Upper lobe of right lung (tissue), 1 donor: ENCODE results near the gene IRAK2. TPM values are rescaled to one million over a fixed set of nuclear protein-coding genes. Genes with fewer than 3 reads are reported as not detected.
"Not testable (repeated sequence)": the region's sequence is repeated elsewhere in the genome, so short reads cannot be mapped to it uniquely, and the experiment has no call there.

ENCODE experiments used
- ATAC-seq: fragments of 200-7000 bp; cut with Tn5 transposase; one replicate; pipeline ENCODE4 v1.9.1; 2020; ENCODE audit warnings: mild to moderate bottlenecking, moderate library complexity
- DNase-seq: peaks from one replicate; pipeline ENCODE4 v3.0.0-alpha.2; 2020
- H3K27ac ChIP-seq: fragments of 200-600 bp; one replicate; pipeline ENCODE4 v1.8.0; 2022
- H3K27me3 ChIP-seq: fragments of 200-600 bp; one replicate; pipeline ENCODE4 v1.8.0; 2022; ENCODE audit warnings: mild to moderate bottlenecking
- H3K36me3 ChIP-seq: fragments of 200-600 bp; one replicate; pipeline ENCODE4 v1.8.0; 2022
- H3K4me1 ChIP-seq: fragments of 200-600 bp; one replicate; pipeline ENCODE4 v1.8.0; 2022
- H3K4me3 ChIP-seq: fragments of 200-600 bp; one replicate; pipeline ENCODE4 v1.8.0; 2022; ENCODE audit warnings: mild to moderate bottlenecking
- H3K9me3 ChIP-seq: fragments of 200-600 bp; one replicate; pipeline ENCODE4 v1.8.0; 2022
- intact Hi-C: fragments of 100-400 bp; cut with DNase I; formaldehyde crosslinking; loops from one replicate; pipeline ENCODE4 v1.11.0; 2022
- total RNA-seq: library from RNA; stranded (reverse); fragmentation: NEBNext Ultra II Directional; extraction: Animal tissue kit (Norgen Biotek cat#: 25700); gene quantifications from one replicate; pipeline ENCODE4 v1.2.1, GENCODE V29; 2021
- TF ChIP-seq, protein P1 (sequence below): fragments of 200-600 bp; IDR thresholded peaks from one replicate; pipeline ENCODE4 v1.8.0; 2022; ENCODE audit warnings: antibody characterized with exemption
- donor health status: DM: no; HTN: yes; CAD: no; lungs with severe emphysema.

Gene IRAK2
- total RNA-seq, 1 donor from 2014 or later = 5.2 TPM

DNA sequence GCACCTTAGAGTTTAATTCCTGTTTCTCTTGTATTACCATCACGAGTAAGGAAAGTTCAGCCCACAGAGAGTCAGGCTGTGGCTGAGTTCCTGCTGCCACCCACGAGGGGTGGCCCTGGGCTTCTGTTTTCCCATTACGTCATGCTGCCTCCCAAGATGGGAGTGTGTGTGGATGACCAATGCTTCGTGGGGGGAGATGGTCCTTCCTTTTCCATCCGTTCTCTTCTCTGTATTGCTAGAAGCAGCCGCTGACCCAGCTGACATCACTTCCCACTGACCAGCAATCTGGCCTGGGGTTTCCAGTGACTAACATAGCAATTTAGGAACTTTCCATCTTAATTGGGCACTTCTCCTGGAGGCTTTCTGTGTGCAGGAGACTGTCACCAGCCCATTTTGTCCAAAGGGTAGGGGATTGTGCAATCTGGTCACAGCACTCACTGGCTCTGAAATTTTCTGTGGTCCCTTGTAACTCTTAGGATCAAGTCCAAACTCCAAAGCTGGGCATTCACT lies 9.3 kb downstream of the IRAK2 start:
- intact Hi-C loops = no loop called here
- TF ChIP-seq, protein P1, sequence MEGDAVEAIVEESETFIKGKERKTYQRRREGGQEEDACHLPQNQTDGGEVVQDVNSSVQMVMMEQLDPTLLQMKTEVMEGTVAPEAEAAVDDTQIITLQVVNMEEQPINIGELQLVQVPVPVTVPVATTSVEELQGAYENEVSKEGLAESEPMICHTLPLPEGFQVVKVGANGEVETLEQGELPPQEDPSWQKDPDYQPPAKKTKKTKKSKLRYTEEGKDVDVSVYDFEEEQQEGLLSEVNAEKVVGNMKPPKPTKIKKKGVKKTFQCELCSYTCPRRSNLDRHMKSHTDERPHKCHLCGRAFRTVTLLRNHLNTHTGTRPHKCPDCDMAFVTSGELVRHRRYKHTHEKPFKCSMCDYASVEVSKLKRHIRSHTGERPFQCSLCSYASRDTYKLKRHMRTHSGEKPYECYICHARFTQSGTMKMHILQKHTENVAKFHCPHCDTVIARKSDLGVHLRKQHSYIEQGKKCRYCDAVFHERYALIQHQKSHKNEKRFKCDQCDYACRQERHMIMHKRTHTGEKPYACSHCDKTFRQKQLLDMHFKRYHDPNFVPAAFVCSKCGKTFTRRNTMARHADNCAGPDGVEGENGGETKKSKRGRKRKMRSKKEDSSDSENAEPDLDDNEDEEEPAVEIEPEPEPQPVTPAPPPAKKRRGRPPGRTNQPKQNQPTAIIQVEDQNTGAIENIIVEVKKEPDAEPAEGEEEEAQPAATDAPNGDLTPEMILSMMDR = no peak
- peaks cover 17% of the 10 kb centered on the region for H3K4me1 ChIP-seq
- no peaks in the 10 kb centered on the region for H3K36me3 ChIP-seq
- H3K27me3 ChIP-seq = no peaks in the 10 kb centered on the region
- peak; percentile 79 for DNase-seq
- peak overlapping the region; percentile 78 for H3K27ac ChIP-seq
- no peaks in the 10 kb centered on the region for H3K9me3 ChIP-seq
- peak; percentile 96 for ATAC-seq
- no peak overlapping the region for H3K4me3 ChIP-seq

DNA sequence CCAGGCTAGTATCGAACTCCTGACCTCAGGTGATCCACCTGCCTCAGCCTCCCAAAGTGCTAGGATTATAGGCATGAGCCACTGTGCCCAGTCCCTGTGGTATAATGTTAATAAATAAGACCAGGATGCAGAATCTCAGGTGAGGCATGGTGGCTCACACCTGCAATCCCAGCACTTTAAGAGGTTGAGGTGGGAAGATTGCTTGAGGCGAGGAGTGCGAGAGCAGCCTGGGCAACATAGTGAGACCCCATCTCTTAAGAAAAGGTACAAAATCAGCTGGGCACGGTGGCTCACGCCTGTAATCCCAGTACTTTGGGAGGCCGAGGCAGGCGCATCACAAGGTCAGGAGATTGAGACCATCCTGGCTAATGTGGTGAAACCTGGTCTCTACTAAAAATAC lies 10.6 kb downstream of the IRAK2 start:
- ATAC-seq, H3K4me3 ChIP-seq, H3K27me3 ChIP-seq, H3K36me3 ChIP-seq, DNase-seq, intact Hi-C loops, H3K27ac ChIP-seq, H3K9me3 ChIP-seq: not testable (repeated sequence)
- H3K4me1 ChIP-seq = peaks cover 17% of the 10 kb centered on the region

DNA sequence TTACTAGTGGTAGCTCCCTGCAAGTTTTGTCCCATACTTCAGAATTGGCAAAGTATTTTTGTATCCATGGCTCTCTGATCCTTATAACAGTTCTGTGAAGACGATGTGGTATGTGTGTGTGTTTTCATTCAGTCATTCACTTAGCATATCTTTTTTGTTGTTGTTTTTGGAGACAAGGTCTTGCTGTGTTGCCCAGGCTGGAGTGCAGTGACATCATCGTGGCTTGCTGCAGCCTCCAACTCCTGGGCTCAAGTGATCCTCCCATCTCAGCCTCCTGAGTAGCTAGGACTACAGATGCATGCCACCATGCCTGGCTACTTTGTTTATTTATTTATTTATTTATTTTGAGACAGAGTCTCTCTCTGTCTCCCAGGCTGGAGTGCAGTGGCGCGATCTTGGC lies 11.4 kb downstream of the IRAK2 start:
- H3K4me3 ChIP-seq, H3K27ac ChIP-seq, DNase-seq, ATAC-seq, H3K27me3 ChIP-seq, H3K36me3 ChIP-seq, H3K9me3 ChIP-seq, intact Hi-C loops: not testable (repeated sequence)
- H3K4me1 ChIP-seq = peaks cover 17% of the 10 kb centered on the region

DNA sequence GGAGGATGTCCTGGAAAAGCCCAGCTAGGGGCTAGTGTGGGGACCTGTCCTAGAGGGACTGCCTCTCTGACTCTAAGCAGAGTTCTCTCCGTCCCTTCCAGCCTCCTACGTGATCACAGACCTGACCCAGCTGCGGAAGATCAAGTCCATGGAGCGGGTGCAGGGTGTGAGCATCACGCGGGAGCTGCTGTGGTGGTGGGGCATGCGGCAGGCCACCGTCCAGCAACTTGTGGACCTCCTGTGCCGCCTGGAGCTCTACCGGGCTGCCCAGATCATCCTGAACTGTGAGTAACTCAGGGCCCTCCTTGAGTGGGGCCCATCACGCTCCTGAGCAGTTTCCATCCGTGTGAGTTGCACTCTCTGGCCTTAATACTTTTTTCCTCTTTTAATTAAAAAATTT lies 13.0 kb downstream of the IRAK2 start:
- DNase-seq (no peak), ATAC-seq (no peak)
- Histone ChIP-seq H3K27ac (no peak overlapping the region), H3K4me1 (peaks cover 17% of the 10 kb centered on the region), H3K9me3 (no peaks in the 10 kb centered on the region), H3K36me3 (no peaks in the 10 kb centered on the region), H3K27me3 (no peaks in the 10 kb centered on the region), H3K4me3 (no peak overlapping the region)
- TF ChIP-seq, protein P1 = no peak
- intact Hi-C loops = no loop called here

DNA sequence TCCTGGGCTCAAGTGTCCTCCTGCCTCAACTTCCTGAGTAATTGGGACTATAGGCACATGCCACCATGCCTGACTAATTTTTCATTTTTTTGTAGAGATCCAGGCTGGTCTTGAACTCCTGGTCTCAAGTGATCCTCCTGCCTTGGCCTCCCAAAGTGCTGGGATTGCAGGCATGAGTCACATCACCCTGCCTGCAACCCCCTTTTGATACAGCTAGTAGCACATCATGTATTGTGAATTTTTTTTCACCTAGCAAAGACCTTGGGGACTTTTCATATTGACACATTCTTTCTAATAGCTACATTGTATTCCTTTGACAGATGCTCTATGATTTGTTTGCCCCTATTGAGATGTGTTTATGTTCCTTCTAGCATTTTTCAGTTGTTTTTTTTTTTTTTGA lies 14.2 kb downstream of the IRAK2 start:
- no peak for ATAC-seq
- H3K27ac ChIP-seq = no peak overlapping the region

DNA sequence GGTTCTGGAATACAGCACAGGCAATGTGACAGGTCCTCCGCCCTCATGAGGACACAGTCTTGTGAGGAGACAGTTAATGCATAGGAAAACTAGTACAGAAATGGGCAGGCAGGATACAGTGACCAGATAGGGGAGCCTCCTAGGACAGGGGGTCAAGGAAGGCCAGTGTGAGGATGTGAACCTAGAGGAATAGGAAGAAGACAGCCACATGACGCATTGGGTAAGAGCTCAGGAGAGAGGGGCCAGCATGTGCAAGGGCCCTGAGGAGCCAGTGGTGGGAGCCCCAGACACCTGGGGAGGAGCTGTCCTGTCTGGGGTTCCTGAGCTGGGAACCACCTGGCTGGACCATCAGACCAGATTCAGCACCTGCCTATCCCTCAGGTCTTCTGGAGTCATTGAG lies 15.6 kb downstream of the IRAK2 start:
- DNase-seq (no peak), ATAC-seq (no peak)
- Histone ChIP-seq H3K4me3 (no peak overlapping the region), H3K27me3 (no peaks in the 10 kb centered on the region), H3K4me1 (no peaks in the 10 kb centered on the region), H3K27ac (no peak overlapping the region), H3K9me3 (no peaks in the 10 kb centered on the region), H3K36me3 (no peaks in the 10 kb centered on the region)
- intact Hi-C loops = no loop called here
- TF ChIP-seq, protein P1 = no peak

More for the DNA sequence above, 14.2 kb downstream of the IRAK2 start:
- TF ChIP-seq, protein P1 = no peak
- peaks cover 6% of the 10 kb centered on the region for H3K4me1 ChIP-seq
- H3K27me3 ChIP-seq = no peaks in the 10 kb centered on the region
- intact Hi-C loops = no loop called here
- DNase-seq = no peak
- no peaks in the 10 kb centered on the region for H3K36me3 ChIP-seq
- H3K9me3 ChIP-seq = no peaks in the 10 kb centered on the region
- H3K4me3 ChIP-seq = no peak overlapping the region

DNA sequence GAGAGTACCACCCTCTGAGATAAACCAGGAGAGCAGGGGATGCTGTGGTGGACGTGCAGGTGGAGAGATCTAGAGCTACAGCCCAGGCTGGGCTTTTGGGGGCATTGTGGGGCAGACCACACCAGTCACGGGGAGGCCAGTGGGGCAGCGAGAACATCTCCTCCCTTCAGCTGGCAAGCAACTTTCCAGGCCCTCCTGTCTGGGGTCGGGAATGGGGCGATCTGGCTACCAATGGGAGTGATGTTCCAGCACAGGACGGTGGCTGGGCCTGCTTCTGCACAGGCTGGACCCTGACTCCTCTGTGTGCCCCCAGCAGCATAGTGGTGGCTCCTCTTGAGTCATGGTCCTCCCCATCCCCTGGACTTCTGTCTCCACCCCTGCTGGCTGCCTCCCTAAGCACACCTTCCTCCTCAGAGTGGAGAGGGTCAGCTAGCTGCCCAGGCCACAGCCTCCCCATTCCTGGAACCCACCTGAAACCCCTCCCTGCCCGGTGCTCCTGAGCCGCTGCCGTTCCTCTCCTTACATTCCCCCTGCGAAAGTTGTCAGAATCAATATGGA lies 16.1 kb downstream of the IRAK2 start:
- no peak overlapping the region for H3K4me3 ChIP-seq

More for the DNA sequence above, 16.1 kb downstream of the IRAK2 start:
- peaks cover 3% of the 10 kb centered on the region for H3K4me1 ChIP-seq
- H3K9me3 ChIP-seq = no peaks in the 10 kb centered on the region
- H3K27me3 ChIP-seq = no peaks in the 10 kb centered on the region
- TF ChIP-seq, protein P1 = no peak
- no peak for DNase-seq
- no peak for ATAC-seq
- H3K36me3 ChIP-seq = no peaks in the 10 kb centered on the region
- intact Hi-C loops = no loop called here
- no peak overlapping the region for H3K27ac ChIP-seq
